SH-SY5Y (cell line): Measurements from ENCODE around the gene KIAA1549.

Experiments
- GATA2 ChIP-seq: IDR thresholded peaks from 2 replicates; pipeline ENCODE4 v1.6.1; 2011; ENCODE audit warnings: mild to moderate bottlenecking, low read depth, low read length
- GATA3 ChIP-seq: IDR thresholded peaks from 2 replicates; pipeline ENCODE4 v1.6.1; 2011; ENCODE audit warnings: low read depth, mild to moderate bottlenecking, low read length, moderate library complexity

GRCh38 chr7:138964624-138965436 lies 16.4 kb downstream of the KIAA1549 start:
- TF ChIP-seq GATA2 (no peak), GATA3 (no peak)
